Stimulated activated CD4-positive, alpha-beta T cell treated with anti-CD3 and anti-CD28 coated beads, Interleukin-4, amount 100 ng/mL, for 24 hours (primary cell): Measurements from ENCODE around the gene FUT4.
"Not testable (repeated sequence)": the region's sequence is repeated elsewhere in the genome, so short reads cannot be mapped to it uniquely, and the experiment has no call there.

Source experiments
- DNase-seq: peaks from one replicate; pipeline ENCODE4 v3.0.0-alpha.2; 2020

FUT4 gene

DNA sequence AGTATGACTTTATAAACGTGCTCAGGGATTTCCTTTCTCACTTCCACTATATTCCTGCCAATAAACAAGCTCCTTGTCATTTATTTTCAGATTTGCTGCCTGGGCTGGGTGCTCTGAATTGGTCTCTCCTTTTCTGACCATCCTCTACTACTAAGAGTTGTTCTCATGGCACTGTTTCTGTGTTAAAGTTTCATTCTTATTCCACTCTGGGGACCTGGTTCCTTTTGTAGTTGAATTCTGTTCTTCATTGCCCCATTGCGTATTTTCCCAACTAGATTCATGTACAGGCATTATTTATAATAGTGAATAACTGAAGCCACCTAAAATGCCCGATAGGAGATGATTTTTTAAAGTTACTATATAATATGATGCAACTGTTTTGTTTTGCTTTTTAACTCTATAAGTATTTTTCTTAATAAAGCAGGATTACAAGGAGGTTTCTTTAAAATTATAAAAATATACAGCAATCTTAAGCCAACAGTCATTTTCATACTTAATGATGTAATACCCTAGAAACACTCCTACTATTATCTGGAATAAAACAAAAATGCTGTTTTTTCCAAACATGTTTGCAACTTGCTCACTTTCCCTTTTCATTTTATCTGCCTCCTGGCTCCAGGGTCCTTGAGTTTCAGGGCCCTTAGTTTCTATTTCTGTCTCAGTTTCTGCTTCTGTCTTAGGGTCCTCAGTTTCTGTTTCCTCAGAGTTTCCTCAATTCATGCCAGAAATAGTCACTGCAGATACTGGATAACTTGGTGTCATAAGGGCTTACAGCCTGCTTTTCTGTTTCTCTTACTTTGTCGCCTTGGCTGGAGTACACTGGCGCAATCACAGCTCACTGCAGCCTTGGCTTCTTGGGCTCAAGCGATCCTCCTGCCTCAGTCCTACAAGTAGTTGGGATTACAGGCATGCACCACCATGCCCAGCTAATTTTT lies 9.8 kb upstream of the FUT4 start:
- DNase-seq: no peak

GRCh38 chr11:94536386-94536785 lies 7.3 kb upstream of the FUT4 start:
- DNase-seq: no peak

GRCh38 chr11:94537031-94537600 lies 6.6 kb upstream of the FUT4 start:
- no peak for DNase-seq

GRCh38 chr11:94539420-94539819 lies 4.3 kb upstream of the FUT4 start:
- DNase-seq: no peak

- DNase-seq: no peak
Measured at GRCh38 chr11:94544646-94545263, 1.0 kb downstream of the FUT4 start.

GRCh38 chr11:94545264-94546161 lies 1.8 kb downstream of the FUT4 start:
- no peak for DNase-seq

DNA sequence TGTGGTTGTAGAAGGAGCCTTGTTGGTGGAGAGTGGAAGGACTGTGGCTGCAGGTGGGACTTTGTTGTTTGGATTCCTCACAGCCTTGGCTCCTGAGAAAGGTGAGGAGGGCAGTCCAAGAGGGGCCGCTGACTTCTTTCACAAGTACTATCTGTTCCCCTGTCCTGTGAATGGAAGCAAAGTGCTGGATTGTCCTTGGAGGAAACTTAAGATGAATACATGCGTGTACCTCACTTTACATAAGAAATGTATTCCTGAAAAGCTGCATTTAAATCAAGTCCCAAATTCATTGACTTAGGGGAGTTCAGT lies 2.4 kb downstream of the FUT4 start:
- no peak for DNase-seq

DNA sequence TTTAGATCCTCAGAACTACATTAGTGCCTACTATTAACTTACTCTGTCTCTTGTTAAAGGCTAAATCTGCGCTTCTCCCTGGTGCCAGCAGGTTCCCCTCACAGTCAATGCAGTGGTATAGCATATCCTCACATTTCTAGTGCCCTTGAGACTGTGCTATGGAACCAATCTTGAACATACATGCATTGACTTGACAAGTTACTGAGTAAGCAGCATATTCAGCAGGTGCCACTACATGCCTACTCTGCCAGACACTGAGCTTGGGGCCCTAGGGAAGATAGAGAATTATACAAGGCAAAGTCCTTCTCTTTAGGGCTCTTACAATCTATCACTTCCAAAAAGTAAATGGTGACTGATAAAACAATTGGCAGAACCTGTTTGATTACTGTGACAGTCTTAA lies 3.2 kb downstream of the FUT4 start:
- no peak for DNase-seq

DNA sequence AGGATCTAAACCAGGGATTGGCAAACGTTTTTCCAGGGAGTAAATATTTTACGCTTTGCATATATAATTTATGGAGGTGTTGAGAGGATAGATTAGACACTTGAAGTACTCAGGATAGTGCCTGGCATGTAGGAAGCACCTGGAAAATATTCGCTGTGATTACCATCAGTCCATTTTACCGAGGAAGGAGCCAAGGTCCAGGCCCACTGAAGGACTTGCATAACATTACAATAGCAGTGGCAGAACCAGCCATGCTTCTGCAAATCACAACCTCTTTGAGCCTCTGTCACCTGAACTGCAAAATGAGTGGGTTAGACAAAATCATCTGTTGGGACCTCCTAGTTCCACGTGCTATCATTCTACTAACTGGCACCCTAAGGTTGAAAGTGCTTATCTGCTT lies 5.4 kb downstream of the FUT4 start:
- DNase-seq: no peak

DNA sequence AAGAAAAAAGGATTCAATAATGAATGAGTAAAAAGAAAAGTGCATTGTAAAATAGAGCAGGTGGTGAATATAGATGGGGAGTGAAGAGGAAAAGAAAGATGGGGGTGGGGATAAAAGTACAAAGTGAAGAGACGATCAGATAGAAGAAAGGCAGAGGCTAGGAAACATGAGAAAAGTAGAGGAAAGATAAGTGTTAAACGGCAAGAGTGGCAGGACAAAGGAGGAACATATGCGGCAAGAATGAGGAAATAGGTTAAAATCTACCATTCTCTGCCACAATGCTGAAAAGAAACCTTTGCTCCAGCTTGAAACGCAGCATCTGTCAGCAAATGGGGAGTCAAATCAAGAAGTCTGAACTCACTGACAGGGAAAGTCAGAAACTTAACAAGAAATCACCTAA lies 6.8 kb downstream of the FUT4 start:
- DNase-seq: no peak

DNA sequence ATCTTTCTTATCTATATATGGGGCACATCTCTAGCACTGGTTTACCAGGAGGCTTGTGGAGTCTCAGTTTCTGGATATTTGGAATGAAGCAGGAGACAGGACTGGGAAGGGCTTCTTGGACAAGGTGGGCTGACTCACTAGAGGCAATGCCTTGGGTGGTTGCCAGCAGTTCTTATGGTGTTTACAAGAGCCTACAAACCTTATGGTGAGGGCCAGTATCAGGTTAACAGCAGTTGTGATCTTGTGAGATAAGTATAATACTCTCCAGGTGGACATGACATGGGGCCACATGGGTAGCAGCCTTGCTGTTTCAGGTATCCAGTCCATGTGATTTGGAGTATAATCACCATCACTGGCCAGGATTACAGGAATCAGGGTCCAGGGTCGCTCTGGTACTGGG lies 10.2 kb downstream of the FUT4 start:
- DNase-seq: no peak

DNA sequence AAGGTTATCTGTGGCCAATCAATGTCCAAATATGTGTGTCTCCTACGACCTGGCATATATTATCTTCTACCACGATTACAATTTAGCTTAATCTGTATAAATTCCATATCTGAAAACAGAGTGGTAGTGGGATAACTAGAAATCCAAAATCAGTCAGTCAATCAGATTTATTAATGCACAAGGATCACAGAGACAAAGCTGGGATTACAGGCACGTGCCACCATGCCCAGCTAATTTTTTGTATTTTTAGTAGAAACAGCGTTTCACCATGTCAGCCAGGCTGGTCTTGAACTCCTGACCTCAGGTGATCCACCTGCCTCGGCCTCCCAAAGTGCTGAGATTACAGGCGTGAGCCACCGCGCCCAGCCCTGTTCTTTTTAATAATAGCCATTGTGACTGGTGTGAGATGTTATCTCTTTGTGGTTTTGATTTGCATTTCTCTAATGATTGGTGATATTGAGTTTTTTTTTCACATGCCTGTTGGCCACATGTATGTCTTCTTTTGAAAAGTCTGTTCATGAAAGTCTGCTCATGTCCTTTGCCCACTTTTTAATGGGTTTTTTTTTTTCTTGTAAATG lies 12.1 kb downstream of the FUT4 start:
- DNase-seq: not testable (repeated sequence)

DNA sequence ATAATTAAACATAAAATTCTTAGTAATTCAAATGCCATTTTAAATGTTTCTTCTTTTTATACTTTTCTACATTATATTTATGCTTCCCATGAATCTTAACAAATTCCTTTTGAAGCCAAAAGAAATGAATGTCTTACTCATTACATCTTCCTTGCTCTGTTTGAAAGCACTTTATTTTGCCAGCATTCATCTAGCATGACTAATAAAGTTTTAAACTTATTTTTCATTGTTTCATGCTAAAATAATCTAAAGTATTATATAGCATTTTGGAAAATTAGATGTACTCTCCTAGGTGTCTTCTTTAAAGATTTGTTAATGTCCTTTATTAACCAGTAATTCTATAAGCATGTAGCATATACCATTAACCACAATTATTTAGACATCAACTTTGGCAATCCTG lies 13.7 kb downstream of the FUT4 start:
- DNase-seq: no peak

DNA sequence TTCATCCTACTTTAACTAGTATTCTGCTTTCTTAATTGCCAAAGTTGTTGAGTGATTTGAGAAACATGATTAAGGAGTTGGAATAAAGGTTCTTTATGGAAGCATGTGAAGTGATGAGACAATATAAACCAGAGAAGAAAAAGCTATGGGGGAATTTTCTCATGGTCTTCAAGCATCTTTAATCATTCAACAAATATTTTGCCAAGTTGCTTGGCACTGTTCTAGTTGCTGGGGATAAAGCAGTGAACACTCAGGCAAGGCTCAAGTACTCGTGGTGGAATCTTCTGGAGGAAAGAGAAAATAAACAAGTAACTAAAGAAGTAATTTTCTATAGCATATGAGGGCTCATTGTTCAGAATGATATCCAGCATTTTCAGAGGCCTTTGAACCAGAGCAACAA lies 14.3 kb downstream of the FUT4 start:
- DNase-seq: no peak

- DNase-seq: no peak
Measured at GRCh38 chr11:94558468-94558867, 14.7 kb downstream of the FUT4 start.

- no peak for DNase-seq
Measured at GRCh38 chr11:94558932-94559331, 15.2 kb downstream of the FUT4 start.

DNA sequence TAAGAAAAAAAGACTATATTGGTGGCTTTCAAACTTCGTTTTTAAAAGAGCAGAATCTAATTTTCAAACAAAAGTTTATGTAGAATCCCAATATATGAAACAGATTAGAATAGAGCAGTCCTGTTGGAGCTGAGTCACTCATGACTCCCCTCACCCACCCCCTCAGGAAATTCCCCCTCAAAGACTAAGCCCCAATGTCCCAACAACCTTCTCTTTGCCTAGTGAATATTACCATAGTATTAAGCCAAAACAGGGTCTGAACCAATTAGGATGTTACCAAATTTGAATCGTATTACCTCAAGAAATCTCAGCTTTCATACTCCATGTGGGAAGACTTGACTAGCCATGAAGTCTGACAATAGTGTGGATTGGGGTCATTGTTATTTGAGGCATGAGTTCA lies 15.6 kb downstream of the FUT4 start:
- no peak for DNase-seq

DNA sequence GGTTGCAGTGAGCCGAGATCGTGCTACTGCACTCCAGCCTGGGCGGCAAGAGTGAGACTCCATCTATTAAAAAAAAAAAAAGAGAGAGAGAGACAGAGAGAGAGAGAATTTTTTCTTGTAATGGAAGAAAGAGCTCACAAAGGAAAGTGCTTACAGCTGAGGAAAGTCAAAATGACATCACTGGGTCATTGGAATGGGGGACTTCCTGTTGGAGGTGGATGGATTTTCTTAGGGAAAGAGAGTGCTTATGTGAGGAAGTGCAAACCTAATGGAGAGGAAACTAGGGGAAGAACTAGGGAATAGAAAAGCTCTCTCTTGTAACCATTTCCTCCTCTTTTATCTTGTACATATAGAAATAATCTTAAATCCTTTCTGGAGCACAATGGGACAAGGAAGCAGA lies 17.1 kb downstream of the FUT4 start:
- no peak for DNase-seq

DNA sequence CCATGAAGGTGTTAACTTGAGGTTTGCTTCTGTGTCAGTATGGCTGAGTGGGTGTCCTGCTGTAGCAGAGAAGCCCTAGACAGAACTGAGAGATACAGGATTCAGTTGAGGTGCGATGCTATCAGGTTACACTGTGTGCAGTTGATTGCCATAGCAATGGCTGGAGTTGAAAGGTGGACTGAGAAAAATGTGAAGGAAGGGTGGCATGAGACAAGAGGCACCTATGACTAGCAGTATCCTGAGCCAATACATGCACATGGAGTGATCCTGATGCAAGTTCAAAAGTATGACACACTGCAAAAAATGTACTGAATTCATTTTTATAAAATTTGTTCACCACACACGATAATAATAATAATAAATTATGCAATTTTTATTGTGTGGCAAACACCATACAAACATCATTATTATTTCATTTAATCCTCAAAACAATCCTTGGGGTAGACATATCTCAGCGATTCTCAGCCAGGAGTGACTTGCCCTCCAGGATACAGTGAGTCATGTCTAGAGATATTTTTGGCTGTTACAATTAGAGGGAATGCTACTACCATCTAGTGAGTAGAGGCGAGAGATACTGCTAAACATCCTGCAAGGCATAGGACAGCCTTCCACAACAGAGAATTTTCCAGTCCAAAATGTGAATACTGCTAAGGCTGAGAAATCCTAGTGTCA lies 19.6 kb downstream of the FUT4 start:
- no peak for DNase-seq

DNA sequence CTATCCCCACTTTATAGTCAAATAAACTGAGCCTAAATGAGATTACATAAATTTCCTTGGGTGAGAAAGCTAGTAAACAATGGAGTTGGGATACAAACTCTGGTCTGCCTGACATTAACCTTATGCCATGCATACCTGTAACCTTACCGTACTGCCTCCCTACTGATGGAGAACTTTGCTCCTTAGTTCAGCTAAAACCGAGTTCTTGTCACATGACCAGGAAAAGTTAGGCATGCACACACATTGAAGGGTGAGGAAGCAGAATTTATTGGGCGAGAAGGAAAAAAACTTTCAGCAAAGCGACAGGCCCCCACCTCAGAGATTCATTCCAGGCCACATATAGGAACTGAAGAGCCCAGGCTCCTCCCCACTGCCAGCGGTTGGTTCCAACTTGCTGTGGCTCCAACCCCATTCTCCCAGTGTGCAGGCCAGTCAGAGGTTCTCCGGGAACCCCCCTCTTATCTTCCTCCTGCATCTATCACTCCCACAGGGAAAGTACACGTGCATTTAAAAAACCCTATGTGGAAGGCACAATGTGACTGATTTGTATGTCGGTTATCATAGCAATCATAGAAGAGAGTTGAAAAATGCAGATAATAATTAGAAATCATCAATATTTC lies 20.2 kb downstream of the FUT4 start:
- no peak for DNase-seq

DNA sequence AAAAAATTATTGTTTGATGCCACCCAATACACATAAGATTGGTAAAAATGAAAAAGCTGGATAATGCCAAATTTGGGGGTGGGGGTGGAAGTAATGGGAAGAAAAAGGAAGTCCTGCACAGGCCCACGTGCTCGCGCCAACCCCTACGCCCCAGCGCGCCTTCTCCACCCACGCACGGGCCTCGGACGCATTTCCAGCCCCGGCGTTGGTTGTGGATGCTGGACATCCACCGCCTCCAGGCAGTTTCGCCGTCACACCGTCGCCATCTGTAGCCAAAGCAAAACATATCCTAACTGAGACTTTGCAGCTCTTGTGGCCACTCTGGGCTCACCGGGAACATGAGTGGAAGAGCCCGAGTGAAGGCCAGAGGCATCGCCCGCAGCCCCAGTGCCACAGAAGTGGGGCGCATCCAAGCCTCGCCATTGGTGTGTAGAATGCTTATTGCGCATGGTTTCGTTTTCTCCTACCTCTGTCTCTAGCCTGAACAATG lies 23.5 kb downstream of the FUT4 start, which contains the start of gene PIWIL4:
PIWIL4 (plus strand) TSS at position 188 of the 490 bp plus-strand sequence; CDS start at position 339, 151 bp downstream.
- no peak for DNase-seq

GRCh38 chr11:94568200-94568599 lies 24.5 kb downstream of the FUT4 start:
- no peak for DNase-seq
